Fibroblast of lung (primary cell): ENCODE data around the gene LGALS1.

Experiments
- CTCF ChIP-seq, 2 donors: IDR thresholded peaks in 1 of 2; conservative IDR thresholded peaks in 1 of 2; 1 replicate in 1 of 2; 2 replicates in 1 of 2; pipeline ENCODE4 v1.5.1; 2011 to 2012; ENCODE audit warnings: low read length in 2 of 2, control low read depth in 1 of 2, inconsistent platforms in 1 of 2, low read depth in 1 of 2, mild to moderate bottlenecking in 1 of 2
- EZH2 ChIP-seq: IDR thresholded peaks from 2 replicates; pipeline ENCODE4 v1.5.1; 2012; ENCODE audit warnings: low read length, control low read depth, mild to moderate bottlenecking; ENCODE audit errors: missing control alignments

- TF ChIP-seq CTCF (conservative IDR thresholded peaks at IDR 0.05 in 1 of 2, IDR thresholded peaks at IDR 0.05 in 1 of 2; ENCODE audit: low read depth in 1 of 2, low read length in 2 of 2) (no peak), EZH2 (no peak)
These were observed 35.5 kb upstream of the LGALS1 start for GRCh38 chr22:37639771-37640590.
